ENCODE data around the gene SMG1. TPM values are rescaled to one million over a fixed set of nuclear protein-coding genes. Genes with fewer than 3 reads are reported as not detected.

The SMG1 gene
- total and polyA plus RNA-seq, 10 of the 15 experiments (the other 5 are each of a cell fraction or from before 2014, with no cell fraction given): 3.9 to 66.7 (median 37.0) TPM

GRCh38 chr16:18789850-18790706, 136.1 kb downstream of the SMG1 start, which contains the start of gene RPS15A (continued):
- peak; percentile 52; the same call in 1 of the 2 replicates for TF ChIP-seq ZNF687 (IDR thresholded peaks at IDR 0.05)
- peak; percentile 99 for TF ChIP-seq POLR2A (IDR thresholded peaks at IDR 0.05; ENCODE audit: low read depth, low read length)
- TF ChIP-seq, protein P1, sequence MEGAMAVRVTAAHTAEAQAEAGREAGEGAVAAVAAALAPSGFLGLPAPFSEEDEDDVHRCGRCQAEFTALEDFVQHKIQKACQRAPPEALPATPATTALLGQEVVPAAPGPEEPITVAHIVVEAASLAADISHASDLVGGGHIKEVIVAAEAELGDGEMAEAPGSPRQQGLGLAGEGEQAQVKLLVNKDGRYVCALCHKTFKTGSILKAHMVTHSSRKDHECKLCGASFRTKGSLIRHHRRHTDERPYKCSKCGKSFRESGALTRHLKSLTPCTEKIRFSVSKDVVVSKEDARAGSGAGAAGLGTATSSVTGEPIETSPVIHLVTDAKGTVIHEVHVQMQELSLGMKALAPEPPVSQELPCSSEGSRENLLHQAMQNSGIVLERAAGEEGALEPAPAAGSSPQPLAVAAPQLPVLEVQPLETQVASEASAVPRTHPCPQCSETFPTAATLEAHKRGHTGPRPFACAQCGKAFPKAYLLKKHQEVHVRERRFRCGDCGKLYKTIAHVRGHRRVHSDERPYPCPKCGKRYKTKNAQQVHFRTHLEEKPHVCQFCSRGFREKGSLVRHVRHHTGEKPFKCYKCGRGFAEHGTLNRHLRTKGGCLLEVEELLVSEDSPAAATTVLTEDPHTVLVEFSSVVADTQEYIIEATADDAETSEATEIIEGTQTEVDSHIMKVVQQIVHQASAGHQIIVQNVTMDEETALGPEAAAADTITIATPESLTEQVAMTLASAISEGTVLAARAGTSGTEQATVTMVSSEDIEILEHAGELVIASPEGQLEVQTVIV (IDR thresholded peaks at IDR 0.05; ENCODE audit: borderline replicate concordance, partially characterized antibody): no peak
- peak; percentile 82 for TF ChIP-seq BACH1 (IDR thresholded peaks at IDR 0.05; ENCODE audit: borderline replicate concordance)
- peak; percentile 58 for TF ChIP-seq PAX5 (IDR thresholded peaks at IDR 0.05; ENCODE audit: borderline replicate concordance, low read depth, low read length)
- peak; percentile 59; the same call in 1 of the 2 replicates for TF ChIP-seq ZNF384 (IDR thresholded peaks at IDR 0.05; ENCODE audit: borderline replicate concordance, low read depth, low read length)
- TF ChIP-seq, protein P2, sequence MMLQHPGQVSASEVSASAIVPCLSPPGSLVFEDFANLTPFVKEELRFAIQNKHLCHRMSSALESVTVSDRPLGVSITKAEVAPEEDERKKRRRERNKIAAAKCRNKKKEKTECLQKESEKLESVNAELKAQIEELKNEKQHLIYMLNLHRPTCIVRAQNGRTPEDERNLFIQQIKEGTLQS (IDR thresholded peaks at IDR 0.05; ENCODE audit: borderline replicate concordance, extremely low read depth, low read depth, low read length): no peak
- no peak for TF ChIP-seq KLF5 (IDR thresholded peaks at IDR 0.05; ENCODE audit: partially characterized antibody)
- TF ChIP-seq, protein P3, sequence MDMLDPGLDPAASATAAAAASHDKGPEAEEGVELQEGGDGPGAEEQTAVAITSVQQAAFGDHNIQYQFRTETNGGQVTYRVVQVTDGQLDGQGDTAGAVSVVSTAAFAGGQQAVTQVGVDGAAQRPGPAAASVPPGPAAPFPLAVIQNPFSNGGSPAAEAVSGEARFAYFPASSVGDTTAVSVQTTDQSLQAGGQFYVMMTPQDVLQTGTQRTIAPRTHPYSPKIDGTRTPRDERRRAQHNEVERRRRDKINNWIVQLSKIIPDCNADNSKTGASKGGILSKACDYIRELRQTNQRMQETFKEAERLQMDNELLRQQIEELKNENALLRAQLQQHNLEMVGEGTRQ (IDR thresholded peaks at IDR 0.05; ENCODE audit: borderline replicate concordance, low read depth, low read length): no peak
- TF ChIP-seq SMAD5 (IDR thresholded peaks at IDR 0.05; ENCODE audit: low read depth): peak; percentile 97
- peak; percentile 82 for TF ChIP-seq SP1 (IDR thresholded peaks at IDR 0.05; ENCODE audit: low read depth, low read length)
- TF ChIP-seq BRCA1 (IDR thresholded peaks at IDR 0.05; ENCODE audit: low read depth, low read length): peak; percentile 80
- TF ChIP-seq TCF3 (IDR thresholded peaks at IDR 0.05; ENCODE audit: borderline replicate concordance, insufficient read depth, low read depth, low read length): peak; percentile 47; the same call in 1 of the 2 replicates
- TF ChIP-seq, protein P4, sequence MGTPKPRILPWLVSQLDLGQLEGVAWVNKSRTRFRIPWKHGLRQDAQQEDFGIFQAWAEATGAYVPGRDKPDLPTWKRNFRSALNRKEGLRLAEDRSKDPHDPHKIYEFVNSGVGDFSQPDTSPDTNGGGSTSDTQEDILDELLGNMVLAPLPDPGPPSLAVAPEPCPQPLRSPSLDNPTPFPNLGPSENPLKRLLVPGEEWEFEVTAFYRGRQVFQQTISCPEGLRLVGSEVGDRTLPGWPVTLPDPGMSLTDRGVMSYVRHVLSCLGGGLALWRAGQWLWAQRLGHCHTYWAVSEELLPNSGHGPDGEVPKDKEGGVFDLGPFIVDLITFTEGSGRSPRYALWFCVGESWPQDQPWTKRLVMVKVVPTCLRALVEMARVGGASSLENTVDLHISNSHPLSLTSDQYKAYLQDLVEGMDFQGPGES (IDR thresholded peaks at IDR 0.05): no peak
- TF ChIP-seq HCFC1 (IDR thresholded peaks at IDR 0.05; ENCODE audit: low read length): peak; percentile 72
- no peak for TF ChIP-seq KAT2A (conservative IDR thresholded peaks at IDR 0.05; ENCODE audit: control insufficient read depth, low read depth, low read length)

Measured in GM12878 (cell line).